Measurements from ENCODE around the gene ARID5A.
A peak's percentile ranks its signal among the peaks of the same experiment; 100 is the strongest.

Gene ARID5A

DNA sequence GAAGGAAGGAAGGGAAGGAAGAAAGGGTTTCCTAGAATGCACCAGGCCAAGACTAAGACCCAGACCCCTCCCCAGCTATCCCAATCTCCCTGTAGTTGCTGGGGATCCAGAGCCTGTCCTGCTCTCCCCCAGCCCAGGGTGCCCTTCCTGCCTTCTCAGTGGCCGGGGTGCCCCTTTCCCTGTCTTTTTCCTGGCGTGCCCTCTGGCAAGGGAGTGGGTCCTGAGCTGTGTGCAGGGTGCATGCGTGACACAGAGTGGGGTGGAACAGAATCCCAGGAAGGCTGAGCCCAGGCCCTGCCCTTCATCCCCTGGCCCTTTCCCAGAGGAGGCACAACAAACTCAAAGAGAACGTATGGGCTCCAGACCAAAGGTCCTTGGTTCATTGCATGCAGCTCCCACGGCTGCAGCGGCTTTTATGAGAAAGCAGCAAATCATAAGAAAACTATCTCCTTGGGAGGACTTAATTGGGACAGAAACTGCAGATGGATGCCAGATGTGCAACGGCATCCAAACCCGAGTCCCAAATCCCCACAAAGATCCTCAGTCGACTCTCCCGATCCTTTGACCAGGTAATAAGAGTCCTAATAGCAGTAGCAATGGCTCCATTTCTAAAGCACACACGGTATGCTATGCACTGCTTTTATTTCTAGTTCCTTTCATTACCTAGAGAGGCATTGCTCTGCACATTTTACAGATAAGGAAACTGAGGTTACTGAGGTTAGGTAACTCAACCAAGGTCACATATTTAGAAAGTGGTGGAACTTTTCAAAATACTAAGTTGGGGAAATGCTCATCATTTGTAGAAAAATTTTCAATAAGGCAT lies 12.7 kb upstream of the ARID5A start:
- TF ChIP-seq, protein P1, sequence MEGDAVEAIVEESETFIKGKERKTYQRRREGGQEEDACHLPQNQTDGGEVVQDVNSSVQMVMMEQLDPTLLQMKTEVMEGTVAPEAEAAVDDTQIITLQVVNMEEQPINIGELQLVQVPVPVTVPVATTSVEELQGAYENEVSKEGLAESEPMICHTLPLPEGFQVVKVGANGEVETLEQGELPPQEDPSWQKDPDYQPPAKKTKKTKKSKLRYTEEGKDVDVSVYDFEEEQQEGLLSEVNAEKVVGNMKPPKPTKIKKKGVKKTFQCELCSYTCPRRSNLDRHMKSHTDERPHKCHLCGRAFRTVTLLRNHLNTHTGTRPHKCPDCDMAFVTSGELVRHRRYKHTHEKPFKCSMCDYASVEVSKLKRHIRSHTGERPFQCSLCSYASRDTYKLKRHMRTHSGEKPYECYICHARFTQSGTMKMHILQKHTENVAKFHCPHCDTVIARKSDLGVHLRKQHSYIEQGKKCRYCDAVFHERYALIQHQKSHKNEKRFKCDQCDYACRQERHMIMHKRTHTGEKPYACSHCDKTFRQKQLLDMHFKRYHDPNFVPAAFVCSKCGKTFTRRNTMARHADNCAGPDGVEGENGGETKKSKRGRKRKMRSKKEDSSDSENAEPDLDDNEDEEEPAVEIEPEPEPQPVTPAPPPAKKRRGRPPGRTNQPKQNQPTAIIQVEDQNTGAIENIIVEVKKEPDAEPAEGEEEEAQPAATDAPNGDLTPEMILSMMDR (conservative IDR thresholded peaks at IDR 0.05; ENCODE audit: low read depth, low read length) = no peak
- no peak overlapping the region for H3K4me3 ChIP-seq (ENCODE audit: low read depth, low read length)
- DNase-seq (ENCODE audit: low read depth) = peak; percentile 22

DNA sequence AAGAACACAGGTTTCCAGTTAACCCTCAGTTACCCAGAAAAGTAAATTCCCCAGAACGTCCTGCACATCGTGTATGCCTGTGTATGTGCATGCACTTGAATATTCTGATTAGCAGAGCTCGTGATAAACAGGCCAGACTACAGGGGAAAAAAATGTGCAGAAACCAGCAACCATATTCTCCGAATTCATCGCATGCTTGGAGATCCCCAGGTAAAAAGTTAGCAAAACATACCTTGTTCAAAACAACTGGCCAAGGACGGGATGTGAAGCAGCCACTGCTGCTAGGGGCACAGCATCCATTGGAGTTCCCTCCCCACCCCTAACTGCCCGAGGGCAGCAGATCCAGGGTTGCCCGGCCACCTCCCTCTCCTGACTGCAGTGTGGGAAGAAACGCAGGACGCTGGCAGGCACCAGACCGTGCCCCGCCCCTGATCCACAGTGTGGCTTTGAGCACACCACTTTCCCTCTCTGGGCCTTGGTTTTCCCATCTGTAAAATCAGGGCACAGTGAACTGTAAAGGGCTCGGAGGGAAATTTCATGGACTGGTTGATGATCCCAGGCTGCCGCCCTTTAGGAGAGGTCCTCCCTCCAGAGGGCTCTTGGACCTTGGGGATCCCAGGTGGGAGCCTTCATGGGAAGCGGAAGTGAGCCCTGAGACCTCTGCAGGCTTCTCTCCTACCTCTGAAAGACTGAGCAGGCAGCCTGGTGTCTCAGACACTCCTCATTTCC lies 11.9 kb upstream of the ARID5A start:
- DNase-seq (ENCODE audit: low read depth) = no peak
- TF ChIP-seq, protein P1 (conservative IDR thresholded peaks at IDR 0.05; ENCODE audit: low read depth, low read length) = no peak
- no peak overlapping the region for H3K4me3 ChIP-seq (ENCODE audit: low read depth, low read length)

DNA sequence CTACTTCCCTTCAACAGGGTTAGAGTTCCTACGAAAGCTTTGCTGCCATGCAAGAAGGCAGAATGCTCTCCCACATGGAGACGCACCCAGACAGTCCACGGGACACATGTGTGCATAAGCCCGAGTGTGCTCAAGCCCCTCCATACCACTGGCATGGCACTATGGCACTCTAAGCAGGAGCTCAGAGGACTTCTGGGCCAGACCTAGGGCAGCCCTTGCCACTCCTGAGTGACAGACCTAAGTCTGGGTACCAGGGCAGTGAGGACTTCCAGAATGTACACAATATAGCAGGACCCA lies 11.4 kb upstream of the ARID5A start:
- H3K4me3 ChIP-seq (ENCODE audit: low read depth, low read length) = no peak overlapping the region
- DNase-seq (ENCODE audit: low read depth) = no peak
- TF ChIP-seq, protein P1 (conservative IDR thresholded peaks at IDR 0.05; ENCODE audit: low read depth, low read length) = no peak

DNA sequence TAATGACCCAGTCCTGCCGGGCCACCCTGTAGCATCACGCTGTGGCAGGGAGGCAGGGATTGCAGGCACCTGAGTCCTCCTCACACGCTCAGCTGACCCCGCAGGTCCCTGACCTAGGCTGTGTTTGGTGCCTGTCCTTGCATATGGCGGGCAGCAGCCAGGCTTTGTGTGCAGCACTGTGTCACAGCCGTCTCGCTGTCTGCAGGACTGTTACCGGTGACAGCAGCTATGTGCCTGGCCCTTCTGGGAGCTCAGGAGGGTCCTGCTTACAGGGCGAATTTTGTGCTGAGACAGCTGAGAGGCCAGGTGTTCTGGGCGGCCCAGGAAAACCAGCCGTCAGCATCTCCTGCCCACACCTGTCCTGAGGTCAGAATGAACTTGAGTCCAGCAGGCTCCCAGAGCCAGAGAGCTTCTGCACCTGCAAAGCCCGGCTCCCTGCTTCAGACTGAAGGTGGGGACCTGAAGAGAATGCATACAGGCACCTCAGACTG lies 10.4 kb upstream of the ARID5A start:
- H3K4me3 ChIP-seq (ENCODE audit: low read depth, low read length) = no peak overlapping the region
- TF ChIP-seq, protein P1 (conservative IDR thresholded peaks at IDR 0.05; ENCODE audit: low read depth, low read length) = no peak
- no peak for DNase-seq (ENCODE audit: low read depth)

DNA sequence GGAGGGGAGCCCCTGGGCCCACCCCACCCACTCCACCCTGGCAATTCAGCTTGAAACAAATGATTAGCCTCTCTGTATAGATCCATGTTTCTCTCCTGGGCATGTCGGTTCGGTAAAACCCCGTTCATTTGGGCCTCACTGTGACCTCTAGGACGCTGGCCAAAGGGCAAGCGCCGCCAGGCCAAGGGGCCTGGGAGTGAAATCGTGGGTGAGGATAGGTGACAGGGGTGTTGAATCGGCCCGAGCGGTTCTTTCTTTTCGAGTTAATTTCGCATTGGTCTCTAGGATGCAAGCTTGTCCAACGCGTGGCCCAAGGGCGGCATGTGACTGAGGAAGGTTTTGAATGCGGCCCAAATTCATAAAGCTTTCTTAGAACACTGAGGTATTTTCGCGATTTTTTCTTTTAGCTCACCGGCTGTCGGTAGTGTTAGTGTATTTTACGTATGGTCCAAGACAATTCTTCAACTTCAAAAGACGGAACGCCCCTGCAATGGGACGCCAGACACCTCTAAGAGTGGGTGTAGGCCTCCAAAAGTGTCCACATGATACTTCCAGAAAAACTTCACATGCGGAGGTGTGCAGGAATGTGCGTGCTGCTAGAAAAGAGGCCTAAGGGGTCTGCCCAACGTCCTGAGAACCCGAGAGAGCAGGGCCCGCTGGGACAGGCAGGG lies 9.8 kb upstream of the ARID5A start:
- TF ChIP-seq, protein P1 (conservative IDR thresholded peaks at IDR 0.05; ENCODE audit: low read depth, low read length) = no peak
- H3K4me3 ChIP-seq (ENCODE audit: low read depth, low read length) = peak overlapping the region; percentile 60
- DNase-seq (ENCODE audit: low read depth) = no peak

DNA sequence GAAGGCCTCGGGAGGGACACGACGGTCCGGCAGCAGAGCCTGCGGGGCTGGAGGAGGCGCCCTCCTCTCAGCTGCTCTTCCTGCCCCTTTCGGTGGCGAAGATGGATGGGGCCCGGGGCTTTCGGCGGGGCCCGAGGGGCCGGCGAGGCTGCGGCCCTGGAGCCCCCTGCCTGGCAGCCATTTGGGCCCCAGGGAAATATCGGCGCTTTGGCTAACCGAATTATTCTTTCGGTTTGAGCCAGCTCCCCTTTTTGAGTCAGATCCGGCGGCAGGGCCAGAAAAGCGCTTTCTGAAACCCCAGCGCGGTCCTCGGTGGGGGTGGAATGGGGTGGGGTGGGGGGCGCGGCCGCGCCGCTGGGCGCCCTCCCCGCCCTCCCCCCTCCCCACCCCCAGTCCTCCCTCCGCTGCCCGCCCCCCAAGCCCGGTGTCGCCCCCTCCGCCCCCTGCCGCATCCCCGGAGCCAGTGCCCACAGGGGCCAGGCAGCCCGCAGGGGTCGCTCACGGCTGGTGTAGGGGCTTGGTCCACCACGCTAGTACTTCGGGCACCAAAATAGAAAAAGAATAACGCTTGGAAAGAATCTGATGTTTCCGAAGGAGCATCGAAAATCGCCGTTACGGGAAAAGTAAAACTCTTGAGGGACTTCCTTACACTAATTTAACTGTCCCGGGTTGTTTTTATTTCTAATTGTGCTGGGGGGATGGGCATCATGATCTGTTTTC lies 9.1 kb upstream of the ARID5A start:
- TF ChIP-seq, protein P1 (conservative IDR thresholded peaks at IDR 0.05; ENCODE audit: low read depth, low read length) = peak; percentile 49
- DNase-seq (ENCODE audit: low read depth) = peak; percentile 31
- peak overlapping the region; percentile 60 for H3K4me3 ChIP-seq (ENCODE audit: low read depth, low read length)

Data from choroid plexus epithelial cell (primary cell).